H9 (cell line): ENCODE data around the gene CTNNA3. TPM values are rescaled to one million over a fixed set of nuclear protein-coding genes. Genes with fewer than 3 reads are reported as not detected.

ENCODE experiments used
- DNase-seq: peaks from one replicate; pipeline ENCODE4 v3.0.0-alpha.2; 2017
- H2AFZ ChIP-seq: one replicate; pipeline ENCODE4 v1.6.1; 2013; ENCODE audit warnings: mild to moderate bottlenecking, low read length, control low read depth, moderate library complexity
- H2AK5ac ChIP-seq: 2 replicates; pipeline ENCODE4 v1.6.1; 2013; ENCODE audit warnings: low read length, control low read depth, mixed read lengths; ENCODE audit not compliant: insufficient read length
- H2BK120ac ChIP-seq: one replicate; pipeline ENCODE4 v1.6.1; 2013; ENCODE audit warnings: low read depth, mild to moderate bottlenecking, low read length, control low read depth, inconsistent platforms; ENCODE audit not compliant: poor library complexity, severe bottlenecking
- H2BK12ac ChIP-seq: 2 replicates; pipeline ENCODE4 v1.6.1; 2013; ENCODE audit warnings: low read length, control low read depth, mixed read lengths, low read depth; ENCODE audit not compliant: insufficient read length
- H2BK15ac ChIP-seq: 2 replicates; pipeline ENCODE4 v1.6.1; 2013; ENCODE audit warnings: low read depth, low read length, control low read depth
- H2BK20ac ChIP-seq: one replicate; pipeline ENCODE4 v1.6.1; 2013; ENCODE audit warnings: low read depth, mild to moderate bottlenecking, low read length, control low read depth, inconsistent platforms; ENCODE audit not compliant: poor library complexity, severe bottlenecking
- H2BK5ac ChIP-seq: 2 replicates; pipeline ENCODE4 v1.6.1; 2013; ENCODE audit warnings: low read length, control low read depth, mixed read lengths; ENCODE audit not compliant: insufficient read length
- H3K14ac ChIP-seq: 2 replicates; pipeline ENCODE4 v1.6.1; 2013; ENCODE audit warnings: low read length, control low read depth; ENCODE audit not compliant: insufficient read depth
- H3K18ac ChIP-seq: 2 replicates; pipeline ENCODE4 v1.6.1; 2013; ENCODE audit warnings: low read depth, mild to moderate bottlenecking, mixed read lengths, low read length, control low read depth; ENCODE audit not compliant: insufficient read length
- H3K23ac ChIP-seq: 2 replicates; pipeline ENCODE4 v1.6.1; 2013; ENCODE audit warnings: low read length, control low read depth, mixed read lengths, low read depth; ENCODE audit not compliant: insufficient read length
- H3K23me2 ChIP-seq: 2 replicates; pipeline ENCODE4 v1.6.1; 2013; ENCODE audit warnings: low read depth, mild to moderate bottlenecking, mixed read lengths, low read length, control low read depth; ENCODE audit not compliant: insufficient read length, poor library complexity, severe bottlenecking
- H3K27ac ChIP-seq: 2 replicates; pipeline ENCODE4 v1.5.1; 2013; ENCODE audit warnings: low read length, control low read depth, mixed read lengths, low read depth; ENCODE audit not compliant: insufficient read length
- H3K27me3 ChIP-seq: 2 replicates; pipeline ENCODE4 v1.6.1; 2013; ENCODE audit warnings: low read length, control low read depth, inconsistent platforms; ENCODE audit not compliant: insufficient read depth
- H3K4ac ChIP-seq: 2 replicates; pipeline ENCODE4 v1.6.1; 2013; ENCODE audit warnings: low read depth, mild to moderate bottlenecking, control low read depth, inconsistent platforms, low read length, moderate library complexity
- H3K4me1 ChIP-seq: 2 replicates; pipeline ENCODE4 v1.6.1; 2013; ENCODE audit warnings: low read length, control low read depth, inconsistent platforms; ENCODE audit not compliant: insufficient read depth
- H3K4me2 ChIP-seq: 2 replicates; pipeline ENCODE4 v1.6.1; 2013; ENCODE audit warnings: low read length, control low read depth, mixed read lengths; ENCODE audit not compliant: insufficient read length, insufficient read depth
- H3K56ac ChIP-seq: 2 replicates; pipeline ENCODE4 v1.6.1; 2013; ENCODE audit warnings: low read depth, mild to moderate bottlenecking, mixed read lengths, low read length, control low read depth; ENCODE audit not compliant: insufficient read length
- H3K79me1 ChIP-seq: 2 replicates; pipeline ENCODE4 v1.6.1; 2013; ENCODE audit warnings: low read depth, mild to moderate bottlenecking, moderate library complexity, low read length, control low read depth, inconsistent platforms; ENCODE audit not compliant: insufficient read depth, poor library complexity, severe bottlenecking
- H3K79me2 ChIP-seq: 2 replicates; pipeline ENCODE4 v1.6.1; 2013; ENCODE audit warnings: low read length, control low read depth, inconsistent platforms; ENCODE audit not compliant: insufficient read depth
- H3K9ac ChIP-seq: 2 replicates; pipeline ENCODE4 v1.6.1; 2013; ENCODE audit warnings: low read length, control low read depth, mixed read lengths; ENCODE audit not compliant: insufficient read length; ENCODE audit errors: extremely low read depth
- H3K9me3 ChIP-seq: one replicate; pipeline ENCODE4 v1.6.1; 2013; ENCODE audit warnings: low read depth, low read length, inconsistent platforms; ENCODE audit not compliant: control insufficient read depth
- H3T11ph ChIP-seq: one replicate; pipeline ENCODE4 v1.6.1; 2013; ENCODE audit warnings: mild to moderate bottlenecking, low read length, control low read depth, inconsistent platforms
- H4K20me1 ChIP-seq: one replicate; pipeline ENCODE4 v1.6.1; 2013; ENCODE audit not compliant: control insufficient read depth, insufficient read length, insufficient read depth
- H4K5ac ChIP-seq: 2 replicates; pipeline ENCODE4 v1.6.1; 2013; ENCODE audit warnings: low read depth, mild to moderate bottlenecking, mixed read lengths, low read length, control low read depth; ENCODE audit not compliant: insufficient read length
- H4K8ac ChIP-seq: replicated peaks from 2 replicates; pipeline ENCODE4 v1.6.1; 2013; ENCODE audit warnings: low read length, control low read depth, mixed read lengths, low read depth; ENCODE audit not compliant: insufficient read length
- H4K91ac ChIP-seq: 2 replicates; pipeline ENCODE4 v1.6.1; 2013; ENCODE audit warnings: low read depth, mild to moderate bottlenecking, moderate library complexity, mixed read lengths, low read length, control low read depth; ENCODE audit not compliant: insufficient read length
- H3K27ac Mint-ChIP-seq, 3 experiments: 2 replicates in 2 of 3; 3 replicates in 1 of 3; pipeline ENCODE4 v1.8.0; 2020 to 2021; ENCODE audit warnings: mixed read lengths in 3 of 3, mild to moderate bottlenecking in 1 of 3, moderate library complexity in 1 of 3
- H3K27me3 Mint-ChIP-seq: 2 replicates; pipeline ENCODE4 v1.8.0; 2021; ENCODE audit warnings: low read depth, mild to moderate bottlenecking, moderate library complexity, mixed read lengths
- H3K36me3 Mint-ChIP-seq, 3 experiments: 2 replicates in 2 of 3; 3 replicates in 1 of 3; pipeline ENCODE4 v1.8.0; 2020 to 2021; ENCODE audit warnings: low read depth in 3 of 3, mixed read lengths in 3 of 3; ENCODE audit not compliant: insufficient read depth in 1 of 3
- H3K4me1 Mint-ChIP-seq, 2 experiments: 2 replicates each; pipeline ENCODE4 v1.8.0; 2020; ENCODE audit warnings: mixed read lengths in 2 of 2
- H3K4me3 Mint-ChIP-seq, 2 experiments: 2 replicates in 1 of 2; 3 replicates in 1 of 2; pipeline ENCODE4 v1.8.0; 2020 to 2021; ENCODE audit warnings: mild to moderate bottlenecking in 2 of 2, mixed read lengths in 2 of 2, moderate library complexity in 1 of 2
- H3K9me3 Mint-ChIP-seq, 2 experiments: 2 replicates in 1 of 2; 3 replicates in 1 of 2; pipeline ENCODE4 v1.8.0; 2020; ENCODE audit warnings: mild to moderate bottlenecking in 2 of 2, mixed read lengths in 2 of 2, moderate library complexity in 1 of 2
- CTCF ChIP-seq: fragments of 200-600 bp; sonication (generic); conservative IDR thresholded peaks from 3 replicates; pipeline ENCODE4 v1.8.0; 2021; ENCODE audit warnings: antibody characterized with exemption, mild to moderate bottlenecking
- WGBS: extraction: QIAGEN DNeasy Blood & Tissue Kit; methylation state at CpG from one replicate; pipeline ENCODE4 v1.1.7; 2013; ENCODE audit warnings: missing lambda C conversion rate, low lambda C conversion rate, mixed read lengths; ENCODE audit not compliant: insufficient read length; ENCODE audit errors: extremely low coverage; 5-methylcytosine and 5-hydroxymethylcytosine counted together
- total RNA-seq: library from RNA; stranded (reverse); gene quantifications from 2 replicates; pipeline ENCODE4 v1.2.1, GENCODE V29; 2021

The CTNNA3 gene
- total RNA-seq, 1 experiment from 2014 or later, result 3.3 TPM

- H3K4me3 Mint-ChIP-seq, result no peak overlapping the region
These were observed 1438.2 kb downstream of the CTNNA3 start for GRCh38 chr10:66257801-66258200.

More at GRCh38 chr10:66257801-66258200, 1438.2 kb downstream of the CTNNA3 start:
- H3K27ac ChIP-seq, result no peak overlapping the region
- H3K79me1 ChIP-seq, result no peaks in the 10 kb centered on the region
- no peak overlapping the region for H4K5ac ChIP-seq
- H3K9me3 Mint-ChIP-seq, result no peaks in the 10 kb centered on the region
- no peaks in the 10 kb centered on the region for H3K23me2 ChIP-seq
- no peak overlapping the region for H2AK5ac ChIP-seq
- H3K9ac ChIP-seq, result no peak overlapping the region
- no peak overlapping the region for H2BK15ac ChIP-seq
- no peak overlapping the region for H3K56ac ChIP-seq
- H3K36me3 Mint-ChIP-seq, result no peaks in the 10 kb centered on the region; a peak in 1 of 7 replicates
- H3K4me2 ChIP-seq, result no peak overlapping the region
- no peak overlapping the region for H3K23ac ChIP-seq
- H4K8ac ChIP-seq, result no peak overlapping the region
- H3K4me1 Mint-ChIP-seq, result peaks cover 6 to 7% of the 10 kb centered on the region in 2 experiments
- no peaks in the 10 kb centered on the region for H3K27me3 Mint-ChIP-seq
- H3T11ph ChIP-seq, result no peak overlapping the region
- H3K27me3 ChIP-seq, result no peaks in the 10 kb centered on the region
- H3K18ac ChIP-seq, result no peak overlapping the region
- no peaks in the 10 kb centered on the region for H3K79me2 ChIP-seq
- H3K4ac ChIP-seq, result no peak overlapping the region
- WGBS, result no CpG with 5 or more reads among the region's 1 CpG
- H3K4me1 ChIP-seq, result no peaks in the 10 kb centered on the region
- TF ChIP-seq CTCF, result no peak
- H2BK12ac ChIP-seq, result no peak overlapping the region
- no peaks in the 10 kb centered on the region for H4K20me1 ChIP-seq
- no peaks in the 10 kb centered on the region for H3K9me3 ChIP-seq
- H2AFZ ChIP-seq, result no peak overlapping the region
- no peak for DNase-seq
- H2BK20ac ChIP-seq, result no peak overlapping the region
- no peak overlapping the region for H4K91ac ChIP-seq
- no peak overlapping the region for H3K14ac ChIP-seq
- no peak overlapping the region for H2BK120ac ChIP-seq
- H3K27ac Mint-ChIP-seq, result peak overlapping the region in 1 of 3 experiments; percentile 46; a peak in 1 of 7 replicates
- no peak overlapping the region for H2BK5ac ChIP-seq
